D341Med (cell line): Measurements from ENCODE around the gene VEGFB.
A peak's percentile ranks its signal among the peaks of the same experiment; 100 is the strongest.

Experiments
- DNase-seq: peaks from one replicate; pipeline ENCODE4 v3.0.0; 2012; ENCODE audit warnings: low spot score

VEGFB gene

DNA sequence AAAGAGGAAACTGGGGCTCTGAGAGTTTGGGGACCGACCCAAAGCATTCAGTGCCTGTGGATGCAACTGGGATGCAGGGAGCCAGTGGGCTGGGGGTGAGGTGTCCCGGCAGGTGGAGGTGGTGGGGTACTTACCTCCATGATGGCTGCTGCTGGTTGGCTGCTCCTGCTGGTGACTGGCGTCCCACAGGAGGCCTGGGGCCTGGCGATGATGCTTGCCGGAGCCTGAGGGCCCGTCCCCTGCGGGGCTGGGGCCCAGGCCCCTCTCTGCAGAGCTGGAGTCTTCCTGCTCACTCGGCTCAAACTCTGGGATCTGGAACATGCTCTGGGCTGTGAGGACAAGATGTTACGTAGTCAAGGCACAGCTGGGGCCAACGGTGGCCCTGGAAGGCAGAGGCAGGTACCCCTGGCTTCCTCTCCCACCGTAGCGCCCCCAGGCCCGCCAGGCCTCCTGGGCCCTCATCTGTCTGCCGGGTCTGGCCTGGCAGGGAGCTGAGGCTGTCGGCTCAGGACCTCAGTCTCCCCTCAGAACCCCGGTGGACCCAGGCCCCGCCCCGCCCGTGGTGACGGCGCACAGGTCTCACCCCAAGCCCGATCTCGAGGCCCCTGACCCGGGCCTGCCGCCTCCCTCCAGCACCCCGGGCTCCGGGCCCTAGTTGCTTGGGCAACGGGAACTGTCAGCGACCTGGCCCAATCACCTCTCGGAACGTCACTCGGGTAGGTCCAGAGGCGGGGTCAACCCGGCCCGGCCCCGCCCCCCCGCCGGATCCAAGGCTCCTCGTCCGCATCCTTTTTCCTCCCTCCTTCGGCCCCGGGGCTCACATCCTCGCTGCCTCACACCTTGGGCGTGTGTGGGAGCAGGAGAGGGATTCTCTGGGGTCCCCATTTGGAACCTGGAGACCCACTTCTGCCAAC lies 49.9 kb downstream of the VEGFB start, which contains the start of gene BAD:
BAD (minus strand) TSS at position 618 of the 914 bp plus-strand sequence; CDS start at position 321, 297 bp downstream.
- DNase-seq: peak; percentile 98

DNA sequence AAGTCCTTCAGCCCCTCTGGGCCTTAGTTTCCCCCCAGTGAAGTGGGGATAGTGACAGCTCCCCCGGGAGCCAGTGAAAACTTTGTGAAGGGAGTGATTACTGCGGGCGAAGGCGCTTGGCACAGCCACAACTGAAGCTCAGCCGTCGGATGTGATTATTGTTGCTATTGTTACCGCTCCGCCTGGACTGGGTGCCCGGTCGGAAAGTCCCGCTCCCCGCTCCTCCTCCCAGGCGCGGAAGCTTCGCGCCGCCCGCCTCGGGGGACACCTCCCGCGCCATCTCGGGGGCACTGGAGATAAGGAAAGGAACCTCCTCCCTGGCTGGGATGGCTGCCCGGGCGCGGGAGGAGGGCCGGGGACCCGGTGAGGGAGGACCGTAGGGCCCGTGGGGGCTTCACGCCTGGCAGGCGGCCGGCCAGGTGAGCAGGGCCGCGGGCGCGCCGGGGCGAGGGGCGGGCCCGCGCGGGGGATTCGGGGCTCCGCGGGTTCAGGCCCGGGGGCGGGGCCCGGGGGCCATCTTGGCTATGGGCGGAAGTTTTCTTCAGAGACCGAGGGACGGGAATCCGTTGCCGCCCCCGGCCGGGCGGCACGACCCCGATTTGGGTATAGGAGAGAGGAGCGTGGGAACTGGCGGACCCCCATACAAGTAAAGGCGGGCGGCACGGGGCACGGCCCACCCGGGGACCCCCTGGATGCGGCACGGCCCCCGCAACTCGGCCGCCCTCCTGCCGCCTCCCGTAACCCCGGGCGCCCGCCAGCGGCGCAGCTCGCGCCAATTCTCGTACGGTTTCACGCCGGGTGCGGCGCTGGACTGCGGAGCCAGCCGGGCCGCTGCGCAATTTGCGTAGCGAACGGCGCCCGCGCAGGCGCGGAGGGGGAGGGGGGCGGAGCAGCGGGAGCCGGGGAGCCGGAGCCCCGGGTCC lies 50.8 kb downstream of the VEGFB start, which contains the start of gene GPR137:
GPR137 (plus strand) TSS at position 887 of the 923 bp plus-strand sequence. CDS start 677 bp downstream, outside the sequence.
- DNase-seq: peak; percentile 95

DNA sequence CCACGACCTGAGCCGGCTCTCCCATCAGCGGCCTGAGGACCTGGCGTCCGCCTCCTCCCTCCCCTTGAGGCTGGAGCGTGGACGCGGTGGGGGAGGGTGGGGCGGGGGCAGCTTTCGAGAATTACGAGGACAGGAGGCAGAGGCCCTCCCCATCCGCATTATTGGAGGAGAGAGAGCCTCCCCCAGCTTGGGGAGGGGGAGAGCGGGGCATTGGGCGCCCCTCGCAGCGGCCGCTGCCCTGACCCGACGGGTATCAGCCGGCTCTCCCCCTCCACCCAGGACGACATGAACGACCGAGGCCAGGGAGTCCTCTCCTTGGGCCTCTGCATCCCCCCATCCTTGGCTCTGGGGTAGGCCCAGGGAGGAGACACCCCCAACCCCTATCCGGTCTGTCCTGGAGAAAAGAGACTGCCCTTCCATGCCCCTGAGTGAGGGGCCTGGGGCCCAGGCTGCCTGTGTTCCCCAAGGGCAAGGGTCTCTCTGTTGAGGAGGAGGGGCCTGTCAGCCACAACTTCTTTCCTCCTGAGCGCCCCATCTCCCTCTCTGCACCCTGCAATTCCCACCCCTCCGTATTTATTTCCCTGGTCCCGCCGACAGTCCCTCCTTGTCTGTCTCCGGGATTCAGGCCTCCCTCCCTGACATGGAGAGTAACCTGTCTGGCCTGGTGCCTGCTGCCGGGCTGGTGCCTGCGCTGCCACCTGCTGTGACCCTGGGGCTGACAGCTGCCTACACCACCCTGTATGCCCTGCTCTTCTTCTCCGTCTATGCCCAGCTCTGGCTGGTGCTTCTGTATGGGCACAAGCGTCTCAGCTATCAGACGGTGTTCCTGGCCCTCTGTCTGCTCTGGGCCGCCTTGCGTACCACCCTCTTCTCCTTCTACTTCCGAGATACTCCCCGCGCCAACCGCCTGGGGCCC lies 51.8 kb downstream of the VEGFB start:
- peak; percentile 74 for DNase-seq

DNA sequence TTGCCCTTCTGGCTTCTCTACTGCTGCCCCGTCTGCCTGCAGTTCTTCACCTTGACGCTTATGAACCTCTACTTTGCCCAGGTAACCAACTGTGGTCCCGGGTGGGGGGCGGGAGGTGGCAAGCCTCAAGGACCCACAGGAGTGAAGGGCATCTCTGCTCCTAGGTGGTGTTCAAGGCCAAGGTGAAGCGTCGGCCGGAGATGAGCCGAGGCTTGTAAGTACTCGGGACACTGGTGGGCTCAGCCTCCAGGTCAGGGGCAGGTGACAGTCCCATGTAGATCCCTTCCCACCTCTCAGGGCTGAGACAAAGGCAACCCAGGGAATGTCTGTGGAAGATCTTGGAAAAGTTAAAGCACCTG lies 52.4 kb downstream of the VEGFB start:
- no peak for DNase-seq

DNA sequence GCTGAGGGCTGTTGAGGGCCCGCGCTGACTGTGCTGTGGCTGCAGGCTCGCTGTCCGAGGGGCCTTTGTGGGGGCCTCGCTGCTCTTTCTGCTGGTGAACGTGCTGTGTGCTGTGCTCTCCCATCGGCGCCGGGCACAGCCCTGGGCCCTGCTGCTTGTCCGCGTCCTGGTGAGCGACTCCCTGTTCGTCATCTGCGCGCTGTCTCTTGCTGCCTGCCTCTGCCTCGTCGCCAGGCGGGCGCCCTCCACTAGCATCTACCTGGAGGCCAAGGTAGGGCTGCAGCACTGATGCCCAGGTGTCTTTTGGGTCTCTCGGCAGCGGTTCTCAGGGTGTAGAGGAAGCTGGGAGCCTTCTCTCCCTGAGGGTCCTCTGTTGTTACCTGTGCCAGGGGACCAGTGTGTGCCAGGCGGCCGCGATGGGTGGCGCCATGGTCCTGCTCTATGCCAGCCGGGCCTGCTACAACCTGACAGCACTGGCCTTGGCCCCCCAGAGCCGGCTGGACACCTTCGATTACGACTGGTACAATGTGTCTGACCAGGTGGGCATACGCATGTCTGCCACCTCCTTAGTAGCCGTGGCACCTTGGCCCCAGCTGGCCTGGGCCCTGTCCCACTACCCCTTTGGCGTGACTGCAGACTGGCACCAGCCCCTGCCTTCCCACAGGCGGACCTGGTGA lies 53.4 kb downstream of the VEGFB start:
- DNase-seq: no peak

DNA sequence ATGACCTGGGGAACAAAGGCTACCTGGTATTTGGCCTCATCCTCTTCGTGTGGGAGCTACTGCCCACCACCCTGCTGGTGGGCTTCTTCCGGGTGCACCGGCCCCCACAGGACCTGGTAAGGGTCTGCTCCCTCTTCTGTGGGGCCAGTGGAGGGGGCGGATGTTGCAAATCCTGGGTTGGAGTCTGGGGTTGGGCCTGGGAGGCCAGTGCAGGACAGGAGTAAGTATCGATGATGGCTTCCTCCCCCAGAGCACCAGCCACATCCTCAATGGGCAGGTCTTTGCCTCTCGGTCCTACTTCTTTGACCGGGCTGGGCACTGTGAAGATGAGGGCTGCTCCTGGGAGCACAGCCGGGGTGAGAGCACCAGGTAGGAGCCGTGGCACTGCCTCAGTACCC lies 54.0 kb downstream of the VEGFB start:
- no peak for DNase-seq
